Measurements from ENCODE around the gene ZFP91.

The ZFP91 gene

GRCh38 chr11:58631378-58631777 is 52.5 kb downstream of the ZFP91 start:
- no peak for DNase-seq

GRCh38 chr11:58632510-58632909 is 53.6 kb downstream of the ZFP91 start:
- DNase-seq, result no peak

GRCh38 chr11:58636587-58636986 is 57.7 kb downstream of the ZFP91 start:
- DNase-seq, result no peak

- DNase-seq, result no peak
Observed at GRCh38 chr11:58637371-58637770, 58.5 kb downstream of the ZFP91 start.

GRCh38 chr11:58639103-58639502 is 60.2 kb downstream of the ZFP91 start:
- DNase-seq, result no peak

- no peak for DNase-seq
Observed at GRCh38 chr11:58639669-58640068, 60.8 kb downstream of the ZFP91 start.

GRCh38 chr11:58640386-58641023 is 61.6 kb downstream of the ZFP91 start:
- peak; percentile 28 for DNase-seq

GRCh38 chr11:58641341-58641740 is 62.5 kb downstream of the ZFP91 start:
- DNase-seq, result peak; percentile 20

- DNase-seq, result peak; percentile 39
Observed at GRCh38 chr11:58641803-58642581, 63.1 kb downstream of the ZFP91 start.

- no peak for DNase-seq
Observed at GRCh38 chr11:58645854-58646253, 67.0 kb downstream of the ZFP91 start.

GRCh38 chr11:58647141-58647699 is 68.4 kb downstream of the ZFP91 start:
- DNase-seq, result no peak

- DNase-seq, result no peak
Observed at GRCh38 chr11:58647866-58648265, 69.0 kb downstream of the ZFP91 start.

GRCh38 chr11:58649623-58650022 is 70.8 kb downstream of the ZFP91 start:
- DNase-seq, result no peak

- DNase-seq, result no peak
Observed at GRCh38 chr11:58650496-58650895, 71.6 kb downstream of the ZFP91 start.

- DNase-seq, result no peak
Observed at GRCh38 chr11:58652726-58653280, 73.9 kb downstream of the ZFP91 start.

- peak; percentile 84 for DNase-seq
Observed at GRCh38 chr11:58654079-58654907, 75.4 kb downstream of the ZFP91 start.

- DNase-seq, result no peak
Observed at GRCh38 chr11:58654908-58655296, 76.0 kb downstream of the ZFP91 start.

GRCh38 chr11:58656348-58656747 is 77.5 kb downstream of the ZFP91 start:
- no peak for DNase-seq

GRCh38 chr11:58658623-58659022 is 79.8 kb downstream of the ZFP91 start:
- no peak for DNase-seq

- DNase-seq, result no peak
Observed at GRCh38 chr11:58659404-58659803, 80.5 kb downstream of the ZFP91 start.

GRCh38 chr11:58659910-58660570 is 81.2 kb downstream of the ZFP91 start:
- DNase-seq, result no peak
